GM12875 (cell line): ENCODE data around the gene CTXN1.

Source experiments
- H3K4me3 ChIP-seq: one replicate; pipeline ENCODE4 v1.5.1; 2011; ENCODE audit warnings: low read depth, low read length, control low read depth
- CTCF ChIP-seq: IDR thresholded peaks from 2 replicates; pipeline ENCODE4 v1.5.1; 2011; ENCODE audit warnings: low read depth, mild to moderate bottlenecking, control low read depth, inconsistent platforms, low read length, moderate library complexity, borderline replicate concordance; ENCODE audit not compliant: insufficient read depth

The CTXN1 gene

GRCh38 chr19:7968796-7969554, 43.0 kb upstream of the CTXN1 start:
- no peak overlapping the region for H3K4me3 ChIP-seq
- TF ChIP-seq CTCF: no peak

GRCh38 chr19:7968008-7968795, 42.3 kb upstream of the CTXN1 start:
- TF ChIP-seq CTCF: no peak
- H3K4me3 ChIP-seq: no peak overlapping the region

GRCh38 chr19:7965921-7966665, 40.2 kb upstream of the CTXN1 start:
- TF ChIP-seq CTCF: no peak
- H3K4me3 ChIP-seq: no peak overlapping the region

GRCh38 chr19:7965259-7965841, 39.4 kb upstream of the CTXN1 start:
- no peak overlapping the region for H3K4me3 ChIP-seq
- no peak for TF ChIP-seq CTCF

- H3K4me3 ChIP-seq: no peak overlapping the region
- TF ChIP-seq CTCF: no peak
These were observed 37.6 kb upstream of the CTXN1 start for GRCh38 chr19:7963566-7963965.

GRCh38 chr19:7962644-7963268, 36.8 kb upstream of the CTXN1 start:
- no peak overlapping the region for H3K4me3 ChIP-seq
- TF ChIP-seq CTCF: no peak
